ENCODE results near the gene CIDEB.

CIDEB gene

DNA sequence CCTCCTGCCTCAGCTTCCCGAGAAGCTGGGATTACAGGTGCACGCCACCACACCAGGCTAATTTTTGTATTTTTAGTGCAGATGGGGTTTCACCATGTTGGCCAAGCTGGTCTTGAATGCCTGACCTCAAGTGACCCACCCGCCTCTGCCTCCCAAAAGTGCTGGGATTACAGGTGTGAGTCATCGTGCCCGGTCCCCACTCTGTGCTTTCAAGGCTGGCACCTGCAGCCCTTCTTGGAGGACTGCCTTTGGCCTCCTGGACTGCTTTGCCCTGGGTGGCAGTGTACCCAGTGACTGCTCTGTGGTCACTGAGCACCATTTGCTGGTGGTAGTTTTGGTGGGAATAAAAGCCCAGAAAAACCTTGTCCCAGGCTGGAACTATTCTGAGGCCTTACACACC is 20.8 kb downstream of the CIDEB start:
- no peak for DNase-seq

- DNase-seq = no peak
These were observed 22.4 kb downstream of the CIDEB start for GRCh38 chr14:24285351-24285750.

DNA sequence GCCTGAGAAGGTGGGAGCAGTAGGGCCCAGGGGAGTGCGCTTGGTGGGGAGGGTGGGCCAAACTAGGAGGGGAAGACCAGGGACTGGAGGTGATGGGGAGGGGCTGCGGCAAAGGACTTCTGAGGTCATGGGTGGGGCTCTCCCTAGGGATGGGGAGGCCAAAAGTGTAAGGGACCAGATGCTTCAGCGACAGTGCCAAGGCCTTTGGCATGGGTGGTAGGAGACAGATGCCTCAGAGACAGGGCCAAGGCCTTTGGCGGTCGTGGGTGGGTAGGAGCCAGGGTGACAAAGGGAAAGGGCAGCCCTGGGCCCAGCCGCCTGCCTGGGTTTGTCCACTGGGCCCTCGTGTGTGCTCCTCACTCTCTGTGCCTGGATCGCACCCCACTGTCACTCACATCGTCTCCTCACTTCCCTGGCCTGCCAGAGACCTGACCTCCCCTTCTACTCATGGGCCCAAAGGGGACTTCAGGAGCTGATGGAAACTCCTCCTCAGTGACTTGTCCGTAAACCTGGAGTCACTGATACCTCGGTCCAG is 23.2 kb downstream of the CIDEB start:
- DNase-seq = no peak

DNA sequence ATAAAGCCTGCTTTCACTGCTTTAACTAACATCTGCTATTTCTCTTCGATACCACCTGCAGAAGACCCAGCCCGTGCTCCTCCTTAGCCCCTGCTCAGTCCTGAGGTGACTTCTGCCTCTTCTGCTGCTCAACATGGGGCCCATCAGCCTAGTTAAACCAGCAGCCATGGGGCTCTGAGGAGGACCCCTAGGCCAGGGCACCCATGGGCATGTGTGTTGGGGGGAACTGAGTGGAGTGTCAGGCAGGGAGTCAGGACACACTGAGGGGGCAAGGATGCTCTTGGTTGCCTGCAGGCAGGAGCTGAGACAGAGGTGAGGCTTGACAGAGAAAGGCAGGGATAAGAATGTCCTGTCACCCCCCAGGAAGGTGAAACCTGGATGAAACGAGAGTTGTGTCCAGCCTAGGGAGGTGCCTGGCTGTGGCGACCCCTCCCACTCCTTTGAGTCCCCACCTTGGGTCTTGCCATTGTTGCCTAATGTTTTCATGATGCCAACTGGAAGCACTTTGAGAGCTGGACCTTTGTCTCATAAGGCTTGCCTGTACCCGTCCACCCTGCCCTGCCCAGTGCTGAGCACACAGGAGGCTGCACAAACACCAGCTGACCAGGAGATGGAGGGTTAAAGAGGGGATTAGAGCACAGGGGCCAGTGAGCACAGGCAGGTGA is 23.8 kb downstream of the CIDEB start:
- no peak for DNase-seq

DNA sequence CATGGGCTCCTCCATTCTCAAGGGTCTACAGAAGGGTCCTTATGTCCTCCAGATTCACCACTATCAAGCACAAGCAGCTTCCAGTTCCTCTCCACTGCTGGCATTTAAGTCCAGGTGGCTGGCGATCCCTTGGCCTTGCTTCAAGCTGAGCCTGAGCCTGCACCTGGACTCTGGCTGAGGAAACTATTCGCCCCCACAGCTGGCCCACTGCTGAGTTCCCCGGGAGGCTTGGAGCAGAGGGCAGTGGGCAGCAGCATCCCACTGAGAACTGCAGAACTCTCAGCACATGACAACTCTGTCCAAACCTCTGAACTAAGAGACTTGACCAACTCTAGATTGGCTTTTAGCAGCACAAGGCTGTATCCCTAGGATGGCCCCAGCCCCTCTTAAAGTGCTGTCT is 25.0 kb downstream of the CIDEB start:
- DNase-seq = no peak

DNA sequence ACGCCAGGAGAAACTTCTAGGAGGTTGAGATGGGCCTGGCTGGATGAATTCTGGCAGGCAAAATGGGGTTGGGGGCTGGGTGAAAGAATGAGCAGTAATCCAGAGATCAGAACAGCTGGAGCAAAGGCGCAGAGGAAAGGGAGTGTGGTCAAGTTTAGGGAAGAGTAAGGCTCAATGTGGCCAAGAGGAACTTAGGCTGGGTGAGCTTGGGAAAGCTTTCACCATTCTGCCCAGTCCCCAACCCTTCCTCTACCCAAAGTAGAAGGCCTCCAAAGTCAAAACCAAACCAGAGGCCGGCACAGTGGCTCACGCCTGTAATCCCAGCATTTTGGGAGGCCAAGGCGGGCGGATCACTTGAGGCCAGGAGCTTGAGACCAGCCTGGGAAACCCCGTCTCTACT is 26.1 kb downstream of the CIDEB start:
- DNase-seq = no peak

GRCh38 chr14:24280797-24281460 is 26.8 kb downstream of the CIDEB start:
- no peak for DNase-seq

DNA sequence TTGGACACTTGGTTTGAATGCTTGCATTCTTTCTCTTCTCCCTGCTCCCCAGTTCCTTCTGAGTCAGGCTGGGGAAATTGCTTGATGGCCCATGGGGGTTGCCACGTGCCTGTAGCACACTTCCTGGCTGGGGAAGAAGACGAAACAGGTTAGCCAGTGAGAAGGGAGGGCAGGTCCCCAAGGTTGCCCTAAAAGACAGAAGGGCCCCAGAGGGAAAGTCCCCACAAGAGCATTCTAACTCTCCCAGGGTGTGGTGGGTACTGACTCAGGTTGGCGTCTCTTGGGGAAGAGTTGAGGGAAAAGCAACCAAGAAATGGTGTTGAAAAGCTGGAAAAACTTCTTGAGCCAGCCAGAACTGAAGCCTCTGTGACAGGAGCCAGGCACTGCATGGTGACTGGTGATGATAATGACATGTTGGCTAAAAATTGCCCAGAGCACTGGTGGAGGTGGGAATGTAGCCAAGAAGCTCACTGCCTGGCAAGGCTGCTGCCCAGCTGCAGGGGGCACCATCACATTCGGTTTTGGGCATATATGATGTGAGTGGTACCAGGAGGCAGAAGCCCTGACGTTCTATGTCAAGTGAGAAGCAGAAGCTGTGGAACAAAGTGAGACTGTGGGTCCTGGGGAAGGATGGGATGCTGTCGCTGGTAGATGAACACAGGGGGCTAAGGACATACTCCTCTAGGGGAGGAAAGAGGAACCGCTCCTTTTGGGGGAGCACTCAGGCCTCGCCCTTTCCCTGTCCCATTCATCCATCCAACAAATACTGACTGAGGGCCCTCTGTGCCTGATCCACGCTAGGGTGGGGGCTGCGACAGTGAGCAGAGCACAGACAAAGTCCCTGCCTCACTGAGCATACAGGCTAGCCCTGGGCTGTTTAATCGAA is 28.2 kb downstream of the CIDEB start:
- no peak for DNase-seq

GRCh38 chr14:24278424-24278823 is 29.4 kb downstream of the CIDEB start:
- no peak for DNase-seq

DNA sequence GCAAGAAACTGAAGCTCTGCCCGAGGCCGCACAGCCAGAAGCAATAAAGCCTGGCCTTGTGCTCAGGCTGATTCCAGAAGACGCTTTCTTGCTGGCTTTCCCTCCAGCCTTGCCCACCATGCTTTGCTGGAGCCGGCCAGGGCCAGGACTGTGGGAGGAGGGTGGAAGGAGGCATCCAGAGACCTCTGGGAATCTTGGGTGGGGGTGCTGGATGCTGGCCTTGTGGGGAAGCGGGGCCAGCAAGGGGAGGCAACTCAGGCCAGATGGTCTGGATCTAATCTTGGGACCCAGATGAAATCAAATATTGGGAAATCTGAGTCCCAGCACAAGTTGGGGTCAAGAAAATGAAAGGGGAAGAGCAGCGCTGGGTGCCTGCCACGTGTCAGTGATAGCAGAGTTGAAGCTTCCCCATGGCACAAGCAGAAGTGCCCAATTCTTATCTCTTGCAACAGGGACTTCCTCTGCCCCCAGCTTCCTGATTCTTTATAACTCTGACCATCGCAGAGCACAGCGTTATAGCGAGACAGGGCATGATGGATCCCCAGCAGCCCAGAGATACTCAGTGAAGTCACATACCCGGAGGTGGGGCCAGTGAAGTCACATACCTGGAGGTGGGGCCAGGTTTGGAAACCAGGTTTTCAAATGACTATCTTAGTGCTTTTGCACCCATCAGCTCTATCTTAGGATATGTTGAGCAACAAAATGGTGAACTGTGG is 30.0 kb downstream of the CIDEB start:
- no peak for DNase-seq

- no peak for DNase-seq
These were observed 30.7 kb downstream of the CIDEB start for GRCh38 chr14:24277071-24277470.

DNA sequence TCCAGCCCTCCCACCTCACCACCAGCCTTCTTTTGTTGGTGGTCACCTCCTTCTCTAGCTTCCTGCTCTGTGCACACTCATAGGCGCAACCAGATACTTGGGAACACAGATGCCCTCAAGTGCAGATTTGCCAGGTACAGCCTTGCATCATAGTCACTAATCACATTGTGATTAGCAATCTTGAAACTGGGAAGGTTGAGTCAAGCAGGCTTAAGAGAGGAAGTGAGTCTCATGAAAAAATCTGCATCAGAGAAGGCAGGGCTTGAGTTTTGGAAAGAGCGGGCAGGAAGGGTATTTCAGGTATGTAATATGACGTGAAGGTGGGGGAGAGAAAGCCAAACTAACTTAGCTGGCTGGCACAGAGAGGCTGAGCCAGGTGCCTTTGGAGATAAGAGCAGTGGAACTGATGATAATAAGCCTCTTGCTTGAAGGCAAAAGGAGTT is 33.7 kb downstream of the CIDEB start:
- peak; percentile 31 for DNase-seq

DNA sequence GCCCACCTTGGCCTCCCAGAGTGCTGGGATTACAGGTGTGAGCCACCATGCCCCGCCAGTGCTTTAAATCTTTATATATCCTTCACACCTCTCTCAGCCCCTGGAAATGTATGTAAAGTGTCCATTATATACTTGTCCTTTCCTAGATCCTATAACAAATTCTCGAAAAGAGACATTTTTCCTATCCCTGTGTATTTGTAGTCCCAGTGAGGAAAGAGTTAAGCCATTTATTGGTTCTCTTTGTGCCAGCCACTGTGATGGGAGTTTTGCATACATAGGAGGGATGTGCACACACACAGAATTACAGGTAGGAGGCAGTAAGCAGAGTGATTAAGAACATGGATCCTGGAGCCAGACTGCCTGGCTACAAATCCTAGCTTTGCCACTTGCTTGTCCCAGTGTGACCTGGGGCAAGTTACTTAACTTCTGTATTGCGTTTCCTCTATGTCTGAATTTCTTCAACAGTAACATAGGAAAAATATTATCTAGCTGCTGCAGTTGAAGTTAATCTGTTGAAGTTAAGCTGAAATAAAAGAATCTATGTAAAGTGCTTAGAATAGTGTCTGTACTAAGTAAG is 34.3 kb downstream of the CIDEB start:
- peak; percentile 72 for DNase-seq

DNA sequence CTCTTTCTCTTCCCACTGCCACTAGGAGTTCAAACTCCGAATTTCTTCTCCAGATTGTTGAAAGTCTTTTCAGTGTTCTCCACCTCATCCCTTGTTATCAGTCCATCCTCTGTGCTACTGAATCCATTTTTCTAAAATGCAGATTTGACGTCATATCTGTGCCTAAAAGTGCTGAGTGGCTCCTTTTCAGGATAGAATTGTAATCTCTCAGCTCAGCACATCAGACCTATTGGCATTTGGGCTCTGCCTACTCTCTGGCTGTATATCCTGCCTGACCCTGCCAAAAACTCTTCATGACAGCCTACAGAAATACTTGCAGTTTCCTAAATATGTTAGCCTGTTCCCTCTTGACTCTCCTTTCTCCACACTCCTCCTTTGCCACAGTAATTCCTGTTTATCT is 35.3 kb downstream of the CIDEB start:
- DNase-seq = no peak

DNA sequence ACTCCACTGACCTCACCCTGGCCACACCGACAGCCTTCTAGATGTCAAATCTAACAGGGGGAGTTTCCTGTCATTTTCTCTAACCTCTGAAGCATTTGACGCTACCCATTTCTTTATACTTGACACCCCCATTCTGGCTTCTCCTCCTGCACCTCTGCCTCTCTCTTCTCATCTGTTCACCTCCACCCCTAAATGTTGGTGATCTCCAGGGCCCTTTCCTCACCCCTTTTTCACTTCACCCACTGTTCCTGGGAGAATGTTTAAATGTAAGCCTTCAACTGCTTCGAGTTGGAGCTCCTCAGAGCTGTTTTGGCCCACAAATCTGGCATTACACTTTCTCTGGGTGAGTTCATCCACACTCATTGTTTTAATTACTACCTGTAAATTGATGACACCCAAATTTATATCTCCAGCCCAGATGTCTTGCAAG is 35.9 kb downstream of the CIDEB start:
- no peak for DNase-seq

DNA sequence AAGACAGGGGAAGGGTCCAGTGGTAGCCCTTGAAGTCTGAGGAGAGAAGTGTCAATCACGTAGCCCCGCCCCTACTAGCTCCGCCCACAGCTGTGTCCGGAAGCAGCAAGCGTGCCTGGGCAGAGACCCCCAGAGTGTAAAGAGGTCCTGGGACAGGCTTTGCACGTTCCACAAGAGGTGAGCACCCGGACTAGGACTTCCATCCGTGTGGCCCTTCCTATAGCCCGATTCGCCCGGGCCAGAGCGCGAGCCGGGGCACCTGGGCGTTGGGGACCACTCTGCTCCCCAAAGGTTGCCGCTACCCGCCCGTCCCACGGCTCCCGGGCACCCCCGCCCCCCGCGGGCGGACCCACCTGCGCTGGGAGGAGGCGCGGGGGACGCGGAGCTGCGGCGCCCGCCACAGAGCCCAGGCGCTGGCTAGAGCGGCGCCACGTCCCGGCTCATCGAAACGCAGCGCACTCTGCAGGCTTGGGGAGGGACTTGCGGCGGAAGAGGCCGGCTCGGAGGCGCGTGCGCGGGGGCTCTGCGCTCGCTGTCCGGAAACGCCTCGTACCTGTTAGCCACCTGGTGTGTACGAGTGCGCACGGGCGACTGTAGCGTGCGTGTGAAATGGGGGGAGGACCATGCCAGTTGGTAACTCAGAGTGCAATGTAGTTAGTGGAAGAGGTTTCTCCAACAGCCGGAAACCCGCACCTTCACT is 36.5 kb downstream of the CIDEB start, which contains the start of gene RABGGTA:
Gene RABGGTA (minus strand): TSS at position 464 of the 700 bp plus-strand sequence. CDS start 482 bp downstream, outside the sequence.
- DNase-seq = peak; percentile 89

- peak; percentile 55 for DNase-seq
These were observed 37.1 kb downstream of the CIDEB start for GRCh38 chr14:24270537-24271133.

GRCh38 chr14:24269910-24270536 is 37.8 kb downstream of the CIDEB start:
- DNase-seq = no peak

- no peak for DNase-seq
These were observed 38.4 kb downstream of the CIDEB start for GRCh38 chr14:24269368-24269767.

- DNase-seq = no peak
These were observed 39.6 kb downstream of the CIDEB start for GRCh38 chr14:24268225-24268624.

DNA sequence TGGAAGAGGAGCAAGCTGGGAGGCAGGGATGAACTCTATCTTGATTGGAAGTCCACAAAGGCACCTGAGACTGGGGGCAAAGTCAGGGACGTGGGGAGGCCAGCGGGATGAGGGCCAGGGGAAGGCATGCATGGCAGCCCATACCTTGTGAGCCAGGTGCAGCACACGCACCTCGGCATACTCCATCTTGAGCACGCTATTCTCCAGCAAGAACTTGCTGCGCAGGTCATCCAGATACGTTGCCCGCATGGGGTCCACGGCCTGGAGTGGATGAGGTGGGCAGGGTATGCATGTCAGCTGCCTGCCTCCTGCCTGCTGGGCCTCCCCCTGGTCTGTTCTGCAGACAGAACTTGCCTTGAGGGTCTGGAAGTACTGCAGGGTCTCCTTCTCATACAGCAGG is 40.3 kb downstream of the CIDEB start:
- DNase-seq = no peak

Data from NCI-H82 (cell line).